Loucy (cell line): Measurements from ENCODE around the gene GRID1.

ENCODE experiments used
- H2AFZ ChIP-seq: fragments of 200-600 bp; sonication (generic); 2 replicates; pipeline ENCODE4 v1.6.0; 2016; ENCODE audit warnings: antibody characterized with exemption, mild to moderate bottlenecking, low read length, moderate library complexity
- H3F3A ChIP-seq: fragments of 200-600 bp; 2 replicates; pipeline ENCODE4 v1.6.0; 2016; ENCODE audit warnings: antibody characterized with exemption, low read depth, mild to moderate bottlenecking
- H3K27me3 ChIP-seq: fragments of 200-600 bp; sonication (generic); 2 replicates; pipeline ENCODE4 v1.6.1; 2014; ENCODE audit warnings: low read length, mild to moderate bottlenecking; ENCODE audit not compliant: insufficient read depth, poor library complexity, severe bottlenecking
- H3K36me3 ChIP-seq: fragments of 200-600 bp; sonication (generic); 2 replicates; pipeline ENCODE4 v1.6.1; 2016; ENCODE audit warnings: low read length; ENCODE audit not compliant: insufficient read depth
- H3K4me1 ChIP-seq: fragments of 200-600 bp; sonication (generic); 2 replicates; pipeline ENCODE4 v1.5.1; 2014; ENCODE audit warnings: low read length, mild to moderate bottlenecking; ENCODE audit not compliant: insufficient read depth, poor library complexity, severe bottlenecking
- H3K4me2 ChIP-seq: fragments of 200-600 bp; sonication (generic); 2 replicates; pipeline ENCODE4 v1.6.0; 2014; ENCODE audit warnings: antibody characterized with exemption, low read length, low read depth, mild to moderate bottlenecking; ENCODE audit not compliant: poor library complexity, severe bottlenecking
- H3K4me3 ChIP-seq: fragments of 200-600 bp; sonication (generic); 2 replicates; pipeline ENCODE4 v1.5.1; 2014; ENCODE audit warnings: low read length, mild to moderate bottlenecking, mixed read lengths; ENCODE audit not compliant: poor library complexity, severe bottlenecking
- H3K79me2 ChIP-seq: fragments of 200-600 bp; sonication (generic); 2 replicates; pipeline ENCODE4 v1.6.1; 2014; ENCODE audit warnings: low read length; ENCODE audit not compliant: insufficient read depth
- H3K9ac ChIP-seq: fragments of 200-600 bp; sonication (generic); 2 replicates; pipeline ENCODE4 v1.6.0; 2014; ENCODE audit warnings: mild to moderate bottlenecking, low read depth, low read length, moderate library complexity; ENCODE audit not compliant: poor library complexity, severe bottlenecking
- H3K9me2 ChIP-seq: fragments of 200-600 bp; sonication (generic); replicated peaks from 2 replicates; pipeline ENCODE4 v1.6.1; 2016; ENCODE audit warnings: low read depth, low read length, mixed read lengths
- H3K9me3 ChIP-seq: fragments of 200-600 bp; sonication (generic); 2 replicates; pipeline ENCODE4 v1.6.1; 2014; ENCODE audit warnings: mild to moderate bottlenecking, antibody characterized with exemption, low read length, low read depth; ENCODE audit not compliant: insufficient read depth
- H4K20me1 ChIP-seq: fragments of 200-600 bp; sonication (generic); 2 replicates; pipeline ENCODE4 v1.6.0; 2014; ENCODE audit warnings: antibody characterized with exemption, low read length, mild to moderate bottlenecking; ENCODE audit not compliant: insufficient read depth, poor library complexity, severe bottlenecking
- EZH2phosphoT487 ChIP-seq: fragments of 200-600 bp; IDR thresholded peaks from 2 replicates; pipeline ENCODE4 v1.6.1; 2018; ENCODE audit warnings: antibody characterized with exemption, mild to moderate bottlenecking, moderate library complexity, borderline replicate concordance
- TF ChIP-seq, protein P1 (sequence below): fragments of 200-600 bp; sonication (generic); conservative IDR thresholded peaks from 2 replicates; pipeline ENCODE4 v1.5.1; 2014; ENCODE audit warnings: mild to moderate bottlenecking, antibody characterized with exemption, low read length

GRID1 gene

DNA sequence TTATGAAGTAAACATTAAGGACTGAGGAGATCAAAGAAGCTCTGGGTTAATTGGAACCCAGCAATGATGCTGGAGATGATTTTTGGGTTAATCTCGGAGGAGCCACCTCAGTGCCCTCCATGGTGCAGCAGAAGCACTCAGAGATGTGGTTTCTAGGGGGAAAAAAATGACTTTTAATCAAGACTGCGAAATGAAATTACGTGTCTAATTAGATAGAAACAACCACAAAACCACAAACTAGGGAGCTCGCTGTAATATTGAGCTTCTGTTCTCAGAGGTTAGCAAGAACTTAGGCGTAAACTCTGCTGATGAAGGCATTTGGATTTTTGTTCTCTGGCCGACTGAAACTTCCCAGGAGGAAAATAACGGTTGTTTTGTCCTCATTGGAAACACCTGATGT is 319.0 kb downstream of the GRID1 start:
- Histone ChIP-seq H3F3A (no peaks in the 10 kb centered on the region), H3K79me2 (no peaks in the 10 kb centered on the region), H3K4me2 (no peak overlapping the region), H3K4me3 (no peak overlapping the region), H3K9ac (no peak overlapping the region), H3K27me3 (no peaks in the 10 kb centered on the region), H2AFZ (no peak overlapping the region), H3K9me2 (no peaks in the 10 kb centered on the region), H3K9me3 (no peaks in the 10 kb centered on the region), H3K36me3 (no peaks in the 10 kb centered on the region), H3K4me1 (no peaks in the 10 kb centered on the region), H4K20me1 (no peaks in the 10 kb centered on the region)
- TF ChIP-seq, protein P1, sequence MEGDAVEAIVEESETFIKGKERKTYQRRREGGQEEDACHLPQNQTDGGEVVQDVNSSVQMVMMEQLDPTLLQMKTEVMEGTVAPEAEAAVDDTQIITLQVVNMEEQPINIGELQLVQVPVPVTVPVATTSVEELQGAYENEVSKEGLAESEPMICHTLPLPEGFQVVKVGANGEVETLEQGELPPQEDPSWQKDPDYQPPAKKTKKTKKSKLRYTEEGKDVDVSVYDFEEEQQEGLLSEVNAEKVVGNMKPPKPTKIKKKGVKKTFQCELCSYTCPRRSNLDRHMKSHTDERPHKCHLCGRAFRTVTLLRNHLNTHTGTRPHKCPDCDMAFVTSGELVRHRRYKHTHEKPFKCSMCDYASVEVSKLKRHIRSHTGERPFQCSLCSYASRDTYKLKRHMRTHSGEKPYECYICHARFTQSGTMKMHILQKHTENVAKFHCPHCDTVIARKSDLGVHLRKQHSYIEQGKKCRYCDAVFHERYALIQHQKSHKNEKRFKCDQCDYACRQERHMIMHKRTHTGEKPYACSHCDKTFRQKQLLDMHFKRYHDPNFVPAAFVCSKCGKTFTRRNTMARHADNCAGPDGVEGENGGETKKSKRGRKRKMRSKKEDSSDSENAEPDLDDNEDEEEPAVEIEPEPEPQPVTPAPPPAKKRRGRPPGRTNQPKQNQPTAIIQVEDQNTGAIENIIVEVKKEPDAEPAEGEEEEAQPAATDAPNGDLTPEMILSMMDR: no peak
- TF ChIP-seq EZH2phosphoT487: no peak

DNA sequence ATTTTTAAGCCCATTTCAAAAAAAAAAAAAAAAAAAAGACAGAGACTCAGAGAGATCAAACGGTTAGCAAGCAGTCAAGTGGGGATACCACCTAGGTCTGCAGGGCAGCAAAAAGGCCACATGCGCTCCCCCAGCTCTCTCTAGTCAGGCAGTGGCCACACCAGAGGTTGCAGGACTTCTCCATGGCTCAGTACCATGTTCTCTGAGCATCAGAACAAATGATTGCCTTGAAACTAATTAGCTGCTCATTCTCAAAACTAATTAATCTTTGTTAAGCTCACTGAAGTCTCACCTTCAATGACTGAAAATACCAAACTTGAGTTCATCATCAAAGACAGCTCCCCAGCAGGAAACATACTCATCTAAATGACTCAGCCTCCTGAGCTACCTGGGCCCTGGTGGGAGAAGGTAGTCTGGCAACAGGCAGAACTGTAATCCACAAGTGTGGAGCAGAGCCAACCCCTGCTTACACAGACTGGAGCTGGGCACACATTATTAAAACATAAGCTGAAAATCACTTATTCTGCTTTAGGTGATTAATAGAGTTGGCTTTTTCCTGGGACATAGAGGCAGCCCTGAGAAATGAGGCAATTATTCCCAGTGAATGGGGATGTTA is 319.6 kb downstream of the GRID1 start:
- Histone ChIP-seq H3K9ac (no peak overlapping the region), H3K36me3 (no peaks in the 10 kb centered on the region), H3K4me3 (no peak overlapping the region), H3K9me3 (no peaks in the 10 kb centered on the region), H3K9me2 (no peaks in the 10 kb centered on the region), H3K4me1 (no peaks in the 10 kb centered on the region), H2AFZ (no peak overlapping the region), H3K4me2 (no peak overlapping the region), H3K27me3 (no peaks in the 10 kb centered on the region), H3K79me2 (no peaks in the 10 kb centered on the region), H3F3A (no peaks in the 10 kb centered on the region), H4K20me1 (no peaks in the 10 kb centered on the region)
- no peak for TF ChIP-seq EZH2phosphoT487
- TF ChIP-seq, protein P1: no peak

- H3K27me3 ChIP-seq: no peaks in the 10 kb centered on the region
- H3K9me3 ChIP-seq: no peaks in the 10 kb centered on the region
- no peaks in the 10 kb centered on the region for H3K9me2 ChIP-seq
- H3K9ac ChIP-seq: no peak overlapping the region
- no peaks in the 10 kb centered on the region for H4K20me1 ChIP-seq
- H3K4me1 ChIP-seq: no peaks in the 10 kb centered on the region
- H3F3A ChIP-seq: no peaks in the 10 kb centered on the region
- H3K79me2 ChIP-seq: no peaks in the 10 kb centered on the region
- H3K4me2 ChIP-seq: no peak overlapping the region
- no peaks in the 10 kb centered on the region for H3K36me3 ChIP-seq
- TF ChIP-seq, protein P1: no peak
- TF ChIP-seq EZH2phosphoT487: no peak
- no peak overlapping the region for H3K4me3 ChIP-seq
- no peak overlapping the region for H2AFZ ChIP-seq
Observed at GRCh38 chr10:86045896-86046295, 320.7 kb downstream of the GRID1 start.
